Heart right ventricle (tissue), 16 donors: Measurements from ENCODE around the gene ZSWIM5. TPM values are rescaled to one million over a fixed set of nuclear protein-coding genes. Genes with fewer than 3 reads are reported as not detected.

Experiments used
- ATAC-seq, 8 donors: fragments of 200-7000 bp; cut with Tn5 transposase; one replicate each; pipeline ENCODE4 v1.9.1; 2020; ENCODE audit warnings: mild to moderate bottlenecking in 8 of 8, moderate library complexity in 8 of 8, moderate number of reproducible peaks in 1 of 8
- DNase-seq, 2 donors: peaks; one replicate each; pipeline ENCODE4 v3.0.0-alpha.2; 2020
- H3K27ac ChIP-seq, 10 donors: fragments of 200-600 bp; sonication (generic) in 2 of 10; one replicate each; pipeline versions ENCODE4 v1.5.0 to v1.8.0; 2020 to 2022; ENCODE audit warnings: mild to moderate bottlenecking in 3 of 10
- H3K27me3 ChIP-seq, 7 donors: fragments of 200-600 bp; one replicate each; pipeline ENCODE4 v1.8.0; 2021 to 2022; ENCODE audit warnings: mild to moderate bottlenecking in 2 of 7
- H3K36me3 ChIP-seq, 9 donors: fragments of 200-600 bp; sonication (generic) in 1 of 9; one replicate each; pipeline versions ENCODE4 v1.5.0 to v1.8.0; 2020 to 2022; ENCODE audit warnings: mild to moderate bottlenecking in 2 of 9
- H3K4me1 ChIP-seq, 9 donors: fragments of 200-600 bp; sonication (generic) in 1 of 9; one replicate each; pipeline versions ENCODE4 v1.5.0 to v1.8.0; 2020 to 2022; ENCODE audit warnings: mild to moderate bottlenecking in 4 of 9
- H3K4me3 ChIP-seq, 10 donors: fragments of 200-600 bp; sonication (generic) in 2 of 10; one replicate each; pipeline versions ENCODE4 v1.5.0 to v1.8.0; 2020 to 2022; ENCODE audit warnings: mild to moderate bottlenecking in 7 of 10, moderate library complexity in 2 of 10
- H3K9me3 ChIP-seq, 11 donors: fragments of 200-600 bp in 10 of 11; sonication (generic) in 2 of 11; one replicate each; pipeline versions ENCODE4 v1.5.0 to v1.8.0; 2013 to 2022; ENCODE audit warnings: mild to moderate bottlenecking in 2 of 11, control low read depth in 1 of 11, moderate library complexity in 1 of 11
- CTCF ChIP-seq, 9 donors: fragments of 200-600 bp; sonication (generic) in 2 of 9; IDR thresholded peaks; one replicate each; pipeline versions ENCODE4 v1.5.0 to v1.8.0; 2021 to 2022; ENCODE audit warnings: antibody characterized with exemption in 9 of 9, mild to moderate bottlenecking in 5 of 9, moderate library complexity in 1 of 9
- WGBS, 2 donors: extraction: QIAGEN DNeasy Blood & Tissue Kit; methylation state at CpG; one replicate each; pipeline ENCODE4 v1.1.7; 2013; ENCODE audit warnings: inconsistent platforms in 1 of 2; 5-methylcytosine and 5-hydroxymethylcytosine counted together
- intact Hi-C, 10 donors: fragments of 100-400 bp; cut with DNase I; formaldehyde crosslinking; loops; one replicate each; pipeline versions ENCODE4 v1.11.1 to v1.14.2; 2022
- polyA plus RNA-seq, 2 donors: library from polyadenylated mRNA; stranded (reverse); fragments of 200-250 nt; gene quantifications; one replicate each; pipeline ENCODE4 v1.2.3, GENCODE V29; 2013
- total RNA-seq, 10 donors: library from RNA; stranded (reverse); fragmentation: NEBNext Ultra II Directional in 3 of 10; extraction: Animal tissue kit (Norgen Biotek cat#: 25700) in 3 of 10; gene quantifications; one replicate each; pipeline versions ENCODE4 v1.2.1 to v1.2.4, GENCODE V29; 2021 to 2023
- donor health status: Arrhythmogenic right ventricular cardiomyopathy.
- donor health status: ischemic (EF 13 %, LVEDD 7.1; RV severe dilation, severe dysfunction).
- donor health status: healthy with polysubstance abuse.
- donor health status: DM: no; HTN: yes; CAD: no.
- donor health status: DM: no; HTN: no; CAD: no.
- donor health status: ischemic (EF 25% LVEDD 6.9; RV normal size, moderate dysfunction).
- donor health status: ischemic (EF 25% LVEDD 5.7; RV mildly dilated, moderate dysfunction).
- donor health status: healthy.
- donor health status: DM: yes; HTN: yes; CAD: no.
- donor health status: Ischemic cardiomyopathy.
- donor health status: ischemic (EF 35%, LVEDD 5.7; RV mildly dilated, moderate dysfunction).
- donor health status: nonischemic (EF 11% LVEDD 7.7; RV severe dilation, severe dysfunction).
- donor health status: DM: yes; HTN: yes; CAD: no.
- donor health status: PGD.
- donor health status: ischemic (EF 29% LVEDD 5.4; RV normal size, mild dysfunction).
- donor health status: nonischemic (EF 23%, LVEDD 6.1; RV moderate dilation, normal function).

ZSWIM5 gene
- total and polyA plus RNA-seq, 12 donors: 0.22 to 1.7 (median 0.77) TPM

- peaks cover 20 to 39% (median 33%) of the 10 kb centered on the region in 9 donors for H3K4me1 ChIP-seq
- TF ChIP-seq CTCF (IDR thresholded peaks at IDR 0.05): no peak
- no peak for DNase-seq
- no peaks in the 10 kb centered on the region for H3K27me3 ChIP-seq
- 96 to 98% methylated on average over 12 of the region's 12 CpGs for WGBS, 2 donors
- peaks cover 0 to 66% (median 53%) of the 10 kb centered on the region in 9 donors for H3K36me3 ChIP-seq
- ATAC-seq: no peak
- no peak overlapping the region for H3K4me3 ChIP-seq
- H3K27ac ChIP-seq: no peak overlapping the region
- H3K9me3 ChIP-seq: no peaks in the 10 kb centered on the region
- intact Hi-C loops: loop anchor here in 2 of 10 donors (10.0 kb wide), 2 partner anchors 174 to 214 kb away; no protein-coding TSS in a partner anchor
Observed at GRCh38 chr1:45008516-45008915, 197.9 kb downstream of the ZSWIM5 start.

GRCh38 chr1:45008076-45008475 is 198.3 kb downstream of the ZSWIM5 start:
- no peak for DNase-seq
- Histone ChIP-seq H3K4me3 (no peak overlapping the region), H3K9me3 (no peaks in the 10 kb centered on the region), H3K27me3 (no peaks in the 10 kb centered on the region), H3K4me1 (peaks cover 19 to 35% (median 29%) of the 10 kb centered on the region in 9 donors), H3K27ac (no peak overlapping the region), H3K36me3 (peaks cover 0 to 67% (median 57%) of the 10 kb centered on the region in 9 donors)
- intact Hi-C loops: loop anchor here in 2 of 10 donors (10.0 kb wide), 2 partner anchors 173 to 213 kb away; no protein-coding TSS in a partner anchor
- no peak for ATAC-seq
- no peak for TF ChIP-seq CTCF (IDR thresholded peaks at IDR 0.05)
- 90 to 96% methylated on average over 3 of the region's 3 CpGs for WGBS, 2 donors

- no peak overlapping the region for H3K27ac ChIP-seq
- intact Hi-C loops: loop anchor here in 3 of 10 donors (1.0 to 10.0 kb wide), 3 partner anchors 12 to 213 kb away; no protein-coding TSS in a partner anchor
- WGBS, 2 donors: 83 to 84% methylated on average over 11 of the region's 11 CpGs
- no peaks in the 10 kb centered on the region for H3K27me3 ChIP-seq
- H3K36me3 ChIP-seq: peaks cover 0 to 75% (median 65%) of the 10 kb centered on the region in 9 donors
- H3K9me3 ChIP-seq: no peaks in the 10 kb centered on the region
- no peak for TF ChIP-seq CTCF (IDR thresholded peaks at IDR 0.05)
- H3K4me3 ChIP-seq: no peak overlapping the region
- no peak for DNase-seq
- peaks cover 17 to 27% (median 21%) of the 10 kb centered on the region in 9 donors for H3K4me1 ChIP-seq
- no peak for ATAC-seq
Observed at GRCh38 chr1:45007311-45007710, 199.1 kb downstream of the ZSWIM5 start.

- DNase-seq (no peak), ATAC-seq (no peak)
- no peak for TF ChIP-seq CTCF (IDR thresholded peaks at IDR 0.05)
- H3K27ac ChIP-seq: no peak overlapping the region
- peaks cover 0 to 83% (median 69%) of the 10 kb centered on the region in 9 donors for H3K36me3 ChIP-seq
- H3K4me1 ChIP-seq: peaks cover 12 to 19% (median 14%) of the 10 kb centered on the region in 9 donors
- intact Hi-C loops: loop anchor here in 2 of 10 donors (10.0 kb wide), 2 partner anchors 171 to 211 kb away; no protein-coding TSS in a partner anchor
- WGBS, 2 donors: 92 to 95% methylated on average over 6 of the region's 6 CpGs
- H3K9me3 ChIP-seq: no peaks in the 10 kb centered on the region
- no peak overlapping the region for H3K4me3 ChIP-seq
- H3K27me3 ChIP-seq: no peaks in the 10 kb centered on the region
Observed at GRCh38 chr1:45005761-45006160, 200.6 kb downstream of the ZSWIM5 start.
